ENCODE measurements around the gene GRM7. TPM values are rescaled to one million over a fixed set of nuclear protein-coding genes. Genes with fewer than 3 reads are reported as not detected.

GRM7 gene
- total RNA-seq, 1 experiment from 2014 or later = 0.28 TPM

DNA sequence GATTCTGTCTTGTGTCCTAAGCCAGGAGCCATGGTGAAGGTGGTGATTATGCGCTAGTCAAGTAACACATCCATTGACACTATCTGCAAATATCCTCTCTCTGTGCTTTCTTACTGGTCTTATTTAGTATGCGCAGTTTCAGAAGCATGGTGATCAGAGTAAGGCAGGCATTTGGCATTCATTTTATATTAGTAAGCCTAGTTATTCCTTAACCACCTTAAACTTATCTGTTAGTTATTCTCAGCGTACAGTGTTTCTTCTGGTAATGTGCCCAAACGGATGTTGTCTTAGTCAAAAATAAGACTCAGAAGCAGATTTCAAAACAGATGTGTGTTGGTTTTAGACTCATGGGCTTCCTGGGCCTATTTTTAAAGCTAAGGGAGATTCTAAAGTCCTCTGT lies 329.2 kb downstream of the GRM7 start:
- Histone ChIP-seq H2BK20ac (ENCODE audit: low read depth, low read length, poor library complexity, severe bottlenecking) (no peak overlapping the region), H3K79me2 (ENCODE audit: insufficient read depth, low read length) (no peaks in the 10 kb centered on the region), H3K9ac (ENCODE audit: extremely low read depth, insufficient read length, low read length) (no peak overlapping the region), H3K27ac (ENCODE audit: insufficient read length, low read depth, low read length) (no peak overlapping the region), H2AFZ (ENCODE audit: low read length) (no peak overlapping the region), H2AK5ac (ENCODE audit: insufficient read length, low read length) (no peak overlapping the region), H4K91ac (ENCODE audit: insufficient read length, low read depth, low read length) (no peak overlapping the region), H3K4me2 (ENCODE audit: insufficient read depth, insufficient read length, low read length) (no peak overlapping the region), H3K79me1 (ENCODE audit: insufficient read depth, low read depth, low read length, poor library complexity, severe bottlenecking) (no peaks in the 10 kb centered on the region), H4K20me1 (ENCODE audit: control insufficient read depth, insufficient read depth, insufficient read length) (no peaks in the 10 kb centered on the region), H2BK15ac (ENCODE audit: low read depth, low read length) (no peak overlapping the region), H4K8ac (replicated peaks; ENCODE audit: insufficient read length, low read depth, low read length) (no peak overlapping the region), H2BK120ac (ENCODE audit: low read depth, low read length, poor library complexity, severe bottlenecking) (no peak overlapping the region), H4K5ac (ENCODE audit: insufficient read length, low read depth, low read length) (no peak overlapping the region), H3K9me3 (ENCODE audit: control insufficient read depth, low read depth, low read length) (no peaks in the 10 kb centered on the region), H3K23me2 (ENCODE audit: insufficient read length, low read depth, low read length, poor library complexity, severe bottlenecking) (no peaks in the 10 kb centered on the region), H3K14ac (ENCODE audit: insufficient read depth, low read length) (no peak overlapping the region), H3K4ac (ENCODE audit: low read depth, low read length) (no peak overlapping the region), H2BK12ac (ENCODE audit: insufficient read length, low read depth, low read length) (no peak overlapping the region), H2BK5ac (ENCODE audit: insufficient read length, low read length) (no peak overlapping the region), H3K27me3 (ENCODE audit: insufficient read depth, low read length) (no peaks in the 10 kb centered on the region), H3K56ac (ENCODE audit: insufficient read length, low read depth, low read length) (no peak overlapping the region), H3T11ph (ENCODE audit: low read length) (no peak overlapping the region), H3K18ac (ENCODE audit: insufficient read length, low read depth, low read length) (no peak overlapping the region), H3K4me1 (ENCODE audit: insufficient read depth, low read length) (no peaks in the 10 kb centered on the region), H3K23ac (ENCODE audit: insufficient read length, low read depth, low read length) (no peak overlapping the region)
- no CpG with 5 or more reads among the region's 4 CpGs for WGBS (ENCODE audit: extremely low coverage, insufficient read length, low lambda C conversion rate)
- TF ChIP-seq, protein P1, sequence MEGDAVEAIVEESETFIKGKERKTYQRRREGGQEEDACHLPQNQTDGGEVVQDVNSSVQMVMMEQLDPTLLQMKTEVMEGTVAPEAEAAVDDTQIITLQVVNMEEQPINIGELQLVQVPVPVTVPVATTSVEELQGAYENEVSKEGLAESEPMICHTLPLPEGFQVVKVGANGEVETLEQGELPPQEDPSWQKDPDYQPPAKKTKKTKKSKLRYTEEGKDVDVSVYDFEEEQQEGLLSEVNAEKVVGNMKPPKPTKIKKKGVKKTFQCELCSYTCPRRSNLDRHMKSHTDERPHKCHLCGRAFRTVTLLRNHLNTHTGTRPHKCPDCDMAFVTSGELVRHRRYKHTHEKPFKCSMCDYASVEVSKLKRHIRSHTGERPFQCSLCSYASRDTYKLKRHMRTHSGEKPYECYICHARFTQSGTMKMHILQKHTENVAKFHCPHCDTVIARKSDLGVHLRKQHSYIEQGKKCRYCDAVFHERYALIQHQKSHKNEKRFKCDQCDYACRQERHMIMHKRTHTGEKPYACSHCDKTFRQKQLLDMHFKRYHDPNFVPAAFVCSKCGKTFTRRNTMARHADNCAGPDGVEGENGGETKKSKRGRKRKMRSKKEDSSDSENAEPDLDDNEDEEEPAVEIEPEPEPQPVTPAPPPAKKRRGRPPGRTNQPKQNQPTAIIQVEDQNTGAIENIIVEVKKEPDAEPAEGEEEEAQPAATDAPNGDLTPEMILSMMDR (conservative IDR thresholded peaks at IDR 0.05) = no peak
- Mint-ChIP-seq H3K36me3 (ENCODE audit: insufficient read depth in 1 of 3, low read depth in 3 of 3) (no peaks in the 10 kb centered on the region), H3K4me1 (no peaks in the 10 kb centered on the region), H3K4me3 (no peak overlapping the region), H3K27ac (no peak overlapping the region), H3K9me3 (no peaks in the 10 kb centered on the region), H3K27me3 (ENCODE audit: low read depth) (no peaks in the 10 kb centered on the region)
- no peak for DNase-seq
